Neuronal stem cell (in vitro differentiated cells): ENCODE data around the gene SLIT3.

ENCODE experiments used
- DNase-seq: peaks from one replicate; pipeline ENCODE4 v3.0.0-alpha.2; 2013; ENCODE audit warnings: low spot score
- H2AFZ ChIP-seq: one replicate; pipeline ENCODE4 v1.6.1; 2013; ENCODE audit warnings: mild to moderate bottlenecking, low read length, inconsistent platforms
- H2AK5ac ChIP-seq: 2 replicates; pipeline ENCODE4 v1.6.1; 2013; ENCODE audit warnings: low read depth, mild to moderate bottlenecking, inconsistent platforms, low read length, moderate library complexity, mixed read lengths
- H2BK120ac ChIP-seq: 2 replicates; pipeline ENCODE4 v1.6.1; 2013; ENCODE audit warnings: low read depth, mild to moderate bottlenecking, inconsistent platforms, low read length, moderate library complexity, mixed read lengths
- H2BK12ac ChIP-seq: one replicate; pipeline ENCODE4 v1.6.1; 2013; ENCODE audit warnings: low read length, inconsistent platforms
- H2BK15ac ChIP-seq: 2 replicates; pipeline ENCODE4 v1.6.1; 2013; ENCODE audit warnings: mild to moderate bottlenecking, low read length, inconsistent platforms, mixed read lengths
- H2BK5ac ChIP-seq: one replicate; pipeline ENCODE4 v1.6.1; 2013; ENCODE audit warnings: inconsistent platforms, mild to moderate bottlenecking, low read length, moderate library complexity
- H3K14ac ChIP-seq: one replicate; pipeline ENCODE4 v1.6.1; 2013; ENCODE audit warnings: low read length, inconsistent platforms
- H3K18ac ChIP-seq: 2 replicates; pipeline ENCODE4 v1.6.1; 2013; ENCODE audit warnings: low read length, inconsistent platforms
- H3K23ac ChIP-seq: 2 replicates; pipeline ENCODE4 v1.6.1; 2013; ENCODE audit warnings: low read depth, mild to moderate bottlenecking, mixed read lengths, low read length, inconsistent platforms; ENCODE audit not compliant: poor library complexity
- H3K27ac ChIP-seq: replicated peaks from 3 replicates; pipeline ENCODE4 v1.5.1; 2013; ENCODE audit warnings: low read length, inconsistent platforms
- H3K27me3 ChIP-seq, 3 experiments: 2 replicates each; pipeline ENCODE4 v1.6.1; 2013; ENCODE audit warnings: low read length in 3 of 3, mild to moderate bottlenecking in 2 of 3, inconsistent platforms in 1 of 3, low read depth in 1 of 3, mixed read lengths in 1 of 3, moderate library complexity in 1 of 3; ENCODE audit not compliant: control insufficient read depth in 3 of 3, insufficient read depth in 3 of 3
- H3K36me3 ChIP-seq, 2 donors: replicated peaks in 1 of 2; 2 replicates each; pipeline ENCODE4 v1.6.1; 2013; ENCODE audit warnings: low read length in 2 of 2; ENCODE audit not compliant: control insufficient read depth in 2 of 2, insufficient read depth in 2 of 2
- H3K4ac ChIP-seq: 2 replicates; pipeline ENCODE4 v1.6.1; 2013; ENCODE audit warnings: inconsistent platforms, mild to moderate bottlenecking, low read length, moderate library complexity
- H3K4me1 ChIP-seq, 2 donors: 1 replicate in 1 of 2; 2 replicates in 1 of 2; pipeline ENCODE4 v1.6.1; 2013; ENCODE audit warnings: low read length in 2 of 2, low read depth in 1 of 2; ENCODE audit not compliant: control insufficient read depth in 2 of 2, insufficient read depth in 1 of 2
- H3K4me2 ChIP-seq: one replicate; pipeline ENCODE4 v1.6.1; 2013; ENCODE audit warnings: mild to moderate bottlenecking, low read length, inconsistent platforms; ENCODE audit not compliant: insufficient read depth, poor library complexity, severe bottlenecking
- H3K4me3 ChIP-seq, 2 donors: 2 replicates each; pipeline ENCODE4 v1.5.1; 2013; ENCODE audit warnings: low read length in 2 of 2, mild to moderate bottlenecking in 2 of 2, inconsistent platforms in 1 of 2, moderate library complexity in 1 of 2
- H3K79me1 ChIP-seq: one replicate; pipeline ENCODE4 v1.6.1; 2013; ENCODE audit warnings: low read depth, mild to moderate bottlenecking, inconsistent platforms, low read length, moderate library complexity
- H3K9ac ChIP-seq: one replicate; pipeline ENCODE4 v1.6.1; 2013; ENCODE audit warnings: mild to moderate bottlenecking, low read depth, low read length, inconsistent platforms; ENCODE audit not compliant: poor library complexity
- H3K9me3 ChIP-seq, 2 donors: replicated peaks in 1 of 2; 2 replicates each; pipeline versions ENCODE3 to v1.6.1; 2013; ENCODE audit warnings: low read length in 2 of 2, mild to moderate bottlenecking in 2 of 2, inconsistent platforms in 1 of 2, low read depth in 1 of 2, mixed read lengths in 1 of 2, moderate library complexity in 1 of 2; ENCODE audit not compliant: control insufficient read depth in 2 of 2, insufficient read depth in 1 of 2
- H4K8ac ChIP-seq: one replicate; pipeline ENCODE4 v1.6.1; 2013; ENCODE audit warnings: low read depth, mild to moderate bottlenecking, inconsistent platforms, low read length, moderate library complexity
- H4K91ac ChIP-seq: one replicate; pipeline ENCODE4 v1.6.1; 2013; ENCODE audit warnings: low read length, low read depth, mild to moderate bottlenecking, inconsistent platforms; ENCODE audit not compliant: poor library complexity
- WGBS, 2 donors: extraction: QIAGEN DNeasy Blood & Tissue Kit; methylation state at CpG; one replicate each; pipeline ENCODE4 v1.1.7; 2013; ENCODE audit warnings: missing lambda C conversion rate in 2 of 2, mixed read lengths in 1 of 2; ENCODE audit not compliant: insufficient read length in 2 of 2, insufficient replicate concordance in 1 of 2; ENCODE audit errors: extremely low coverage in 2 of 2; 5-methylcytosine and 5-hydroxymethylcytosine counted together

The SLIT3 gene

DNA sequence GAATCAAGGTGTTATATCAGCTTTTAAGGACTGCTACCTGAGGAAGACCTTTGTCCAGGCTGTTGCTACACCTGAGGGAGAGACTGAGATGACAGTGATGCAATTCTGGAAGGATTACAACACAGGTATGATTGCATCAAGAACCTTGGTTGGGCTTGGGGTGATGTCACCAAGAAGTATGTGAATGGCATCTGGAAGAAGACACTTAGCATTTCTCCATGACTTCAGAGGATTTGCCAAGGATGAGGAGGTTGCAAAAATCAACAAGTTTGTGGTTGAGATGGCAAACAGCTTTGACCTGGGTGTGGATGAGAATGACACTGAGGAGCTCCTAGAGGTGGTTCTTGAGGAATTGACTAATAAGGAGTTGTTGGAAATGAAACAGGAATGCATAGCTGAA lies 653.9 kb downstream of the SLIT3 start:
- no peak overlapping the region for H3K27ac ChIP-seq

DNA sequence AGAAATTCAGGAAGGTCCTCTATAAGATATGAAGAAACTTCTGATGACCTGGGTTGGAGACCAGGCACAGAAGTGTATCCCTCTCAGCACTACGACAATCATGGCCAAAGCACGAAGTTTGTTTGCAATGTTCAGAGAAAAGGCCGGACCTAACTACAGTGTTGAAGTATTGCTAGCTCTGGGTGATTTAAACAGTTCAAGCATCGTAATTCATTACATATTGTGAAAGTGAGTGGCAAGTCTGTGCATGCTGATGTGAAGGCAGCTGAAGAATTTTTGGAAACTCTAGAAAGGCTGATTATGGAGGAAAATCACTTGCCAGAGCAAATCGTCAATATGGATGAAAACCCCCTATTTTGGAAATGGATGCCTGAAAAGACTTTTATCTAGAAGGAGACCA lies 654.6 kb downstream of the SLIT3 start:
- Histone ChIP-seq H3K9ac (no peak overlapping the region), H3K27me3 (no peaks in the 10 kb centered on the region), H3K9me3 (no peaks in the 10 kb centered on the region), H3K4me3 (no peak overlapping the region), H3K4ac (no peak overlapping the region), H2BK120ac (no peak overlapping the region), H2BK15ac (no peak overlapping the region), H3K79me1 (no peaks in the 10 kb centered on the region), H2AK5ac (no peak overlapping the region), H2AFZ (no peak overlapping the region), H3K4me1 (no peaks in the 10 kb centered on the region), H3K27ac (no peak overlapping the region), H2BK12ac (no peak overlapping the region), H4K8ac (no peak overlapping the region), H3K23ac (no peak overlapping the region), H2BK5ac (no peak overlapping the region), H3K4me2 (no peak overlapping the region), H3K14ac (no peak overlapping the region), H3K18ac (no peak overlapping the region), H3K36me3 (no peaks in the 10 kb centered on the region), H4K91ac (no peak overlapping the region)
- WGBS, 2 donors = no CpG with 5 or more reads among the region's 5 CpGs
- DNase-seq = no peak

More for the DNA sequence above, 653.9 kb downstream of the SLIT3 start:
- H3K36me3 ChIP-seq = no peaks in the 10 kb centered on the region
- no peak overlapping the region for H3K4me2 ChIP-seq
- H3K23ac ChIP-seq = no peak overlapping the region
- DNase-seq = no peak
- no peaks in the 10 kb centered on the region for H3K9me3 ChIP-seq
- no peak overlapping the region for H4K8ac ChIP-seq
- no peak overlapping the region for H2AK5ac ChIP-seq
- H2AFZ ChIP-seq = no peak overlapping the region
- no peak overlapping the region for H3K14ac ChIP-seq
- no peak overlapping the region for H3K18ac ChIP-seq
- no peaks in the 10 kb centered on the region for H3K27me3 ChIP-seq
- H2BK15ac ChIP-seq = no peak overlapping the region
- H3K4me1 ChIP-seq = no peaks in the 10 kb centered on the region
- H2BK120ac ChIP-seq = no peak overlapping the region
- no peak overlapping the region for H3K9ac ChIP-seq
- no peak overlapping the region for H3K4ac ChIP-seq
- no peaks in the 10 kb centered on the region for H3K79me1 ChIP-seq
- H3K4me3 ChIP-seq = no peak overlapping the region
- H2BK12ac ChIP-seq = no peak overlapping the region
- no peak overlapping the region for H4K91ac ChIP-seq
- no peak overlapping the region for H2BK5ac ChIP-seq

DNA sequence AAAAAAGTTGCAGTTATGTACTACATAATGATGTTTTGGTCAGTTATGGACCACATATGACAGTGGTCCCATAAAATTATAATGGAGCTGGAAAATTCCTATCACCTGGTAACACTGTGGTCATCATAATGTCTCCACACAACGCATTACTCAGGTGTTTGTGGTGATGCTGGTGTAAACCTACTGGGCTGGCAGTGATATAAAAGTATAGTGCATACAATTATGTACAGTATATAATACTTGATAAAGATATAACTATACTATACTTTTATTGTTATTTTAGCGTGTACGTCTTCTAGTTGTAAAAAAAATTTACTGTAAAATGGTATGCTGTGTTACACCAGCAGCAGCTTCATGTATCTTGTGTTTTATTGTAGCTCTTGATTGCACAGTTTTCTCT lies 655.7 kb downstream of the SLIT3 start:
- Histone ChIP-seq H3K18ac (no peak overlapping the region), H3K4me1 (no peaks in the 10 kb centered on the region), H2AK5ac (no peak overlapping the region), H2BK120ac (no peak overlapping the region), H2BK15ac (no peak overlapping the region), H3K4ac (no peak overlapping the region), H3K27ac (no peak overlapping the region), H4K91ac (no peak overlapping the region), H3K4me2 (no peak overlapping the region), H3K36me3 (no peaks in the 10 kb centered on the region), H2BK12ac (no peak overlapping the region), H3K14ac (no peak overlapping the region), H3K27me3 (no peaks in the 10 kb centered on the region), H2AFZ (no peak overlapping the region), H3K23ac (no peak overlapping the region), H3K79me1 (no peaks in the 10 kb centered on the region), H3K4me3 (no peak overlapping the region), H3K9me3 (no peaks in the 10 kb centered on the region), H3K9ac (no peak overlapping the region), H4K8ac (no peak overlapping the region), H2BK5ac (no peak overlapping the region)
- DNase-seq = no peak
- WGBS, 2 donors = no CpG with 5 or more reads among the region's 3 CpGs

DNA sequence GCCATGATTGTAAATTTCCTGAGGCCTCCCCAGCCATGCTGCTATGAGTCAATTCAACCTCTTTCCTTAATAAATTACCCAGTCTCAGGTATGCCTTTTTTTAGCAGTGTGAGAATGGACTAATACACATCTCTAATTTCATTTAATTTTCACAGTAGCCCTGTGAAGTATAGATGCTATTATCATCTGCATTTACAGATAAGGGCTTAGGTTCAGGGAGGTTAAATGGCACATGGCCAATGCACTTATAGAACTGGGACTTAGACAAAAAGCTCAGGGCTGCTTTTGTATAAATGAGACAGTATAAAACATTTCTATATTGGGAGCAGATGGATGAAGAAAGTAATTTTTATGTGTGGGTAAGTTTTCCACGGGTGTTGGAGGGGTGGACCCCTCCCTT lies 658.9 kb downstream of the SLIT3 start:
- Histone ChIP-seq H3K9ac (no peak overlapping the region), H3K27ac (no peak overlapping the region), H2BK5ac (no peak overlapping the region), H3K27me3 (no peaks in the 10 kb centered on the region), H2BK15ac (no peak overlapping the region), H2BK120ac (no peak overlapping the region), H2AFZ (no peak overlapping the region), H3K79me1 (no peaks in the 10 kb centered on the region), H3K18ac (no peak overlapping the region), H3K4me2 (no peak overlapping the region), H2BK12ac (no peak overlapping the region), H3K14ac (no peak overlapping the region), H3K23ac (no peak overlapping the region), H3K4ac (no peak overlapping the region), H2AK5ac (no peak overlapping the region), H3K9me3 (no peaks in the 10 kb centered on the region), H3K4me3 (no peak overlapping the region), H3K4me1 (no peaks in the 10 kb centered on the region), H3K36me3 (no peaks in the 10 kb centered on the region), H4K8ac (no peak overlapping the region), H4K91ac (no peak overlapping the region)
- no CpG with 5 or more reads among the region's 1 CpG for WGBS, 2 donors
- DNase-seq = no peak
